Neural progenitor cell (in vitro differentiated cells): ENCODE data around the gene SFMBT2. TPM values are rescaled to one million over a fixed set of nuclear protein-coding genes. Genes with fewer than 3 reads are reported as not detected.

Source experiments
- DNase-seq: peaks from one replicate; pipeline ENCODE4 v3.0.0-alpha.2; 2016; ENCODE audit warnings: low spot score
- H2AFZ ChIP-seq: fragments of 200-600 bp; sonication (generic); replicated peaks from 2 replicates; pipeline ENCODE4 v1.6.1; 2016; ENCODE audit warnings: antibody characterized with exemption
- H3F3A ChIP-seq: fragments of 200-600 bp; sonication (generic); 2 replicates; pipeline ENCODE4 v1.6.1; 2016; ENCODE audit warnings: antibody characterized with exemption, low read depth
- H3K27ac ChIP-seq: fragments of 200-600 bp; sonication (generic); 2 replicates; pipeline ENCODE4 v1.5.1; 2016; ENCODE audit warnings: mild to moderate bottlenecking
- H3K27me3 ChIP-seq: fragments of 200-600 bp; sonication (generic); 2 replicates; pipeline ENCODE4 v1.6.1; 2016; ENCODE audit warnings: mild to moderate bottlenecking, moderate library complexity
- H3K36me3 ChIP-seq: fragments of 200-600 bp; sonication (generic); 2 replicates; pipeline ENCODE4 v1.5.1; 2016
- H3K4me1 ChIP-seq: fragments of 200-600 bp; sonication (generic); 2 replicates; pipeline ENCODE4 v1.6.1; 2016; ENCODE audit warnings: mixed run types
- H3K4me2 ChIP-seq: fragments of 200-600 bp; sonication (generic); 2 replicates; pipeline ENCODE4 v1.6.1; 2016
- H3K4me3 ChIP-seq: fragments of 200-600 bp; sonication (generic); 2 replicates; pipeline ENCODE4 v1.5.1; 2016
- H3K79me2 ChIP-seq: fragments of 200-600 bp; sonication (generic); 2 replicates; pipeline ENCODE4 v1.6.1; 2016; ENCODE audit warnings: low read depth
- H3K9ac ChIP-seq: fragments of 200-600 bp; sonication (generic); 2 replicates; pipeline ENCODE4 v1.6.1; 2016
- H3K9me3 ChIP-seq: fragments of 200-600 bp; sonication (generic); 2 replicates; pipeline ENCODE4 v1.5.1; 2016; ENCODE audit warnings: low read depth
- H4K20me1 ChIP-seq: fragments of 200-600 bp; sonication (generic); 2 replicates; pipeline ENCODE4 v1.6.1; 2016; ENCODE audit warnings: low read depth
- H3K27ac Mint-ChIP-seq: 3 replicates; pipeline ENCODE4 v1.8.0; 2021; ENCODE audit warnings: mixed read lengths
- H3K27me3 Mint-ChIP-seq: 2 replicates; pipeline ENCODE4 v1.8.0; 2022; ENCODE audit warnings: low read depth, mild to moderate bottlenecking, inconsistent platforms, moderate library complexity, mixed read lengths; ENCODE audit not compliant: insufficient read depth
- H3K36me3 Mint-ChIP-seq: 3 replicates; pipeline ENCODE4 v1.8.0; 2021; ENCODE audit warnings: mixed read lengths
- H3K4me1 Mint-ChIP-seq: 3 replicates; pipeline ENCODE4 v1.8.0; 2021; ENCODE audit warnings: mixed read lengths
- H3K4me3 Mint-ChIP-seq: 3 replicates; pipeline ENCODE4 v1.8.0; 2021; ENCODE audit warnings: mild to moderate bottlenecking, moderate library complexity, mixed read lengths
- H3K9me3 Mint-ChIP-seq: 3 replicates; pipeline ENCODE4 v1.8.0; 2020; ENCODE audit warnings: mixed read lengths
- EZH2 ChIP-seq: fragments of 200-600 bp; sonication (generic); IDR thresholded peaks from 2 replicates; pipeline ENCODE4 v1.6.1; 2017; ENCODE audit warnings: antibody characterized with exemption, mild to moderate bottlenecking, moderate library complexity
- EZH2phosphoT487 ChIP-seq: fragments of 200-600 bp; sonication (generic); IDR thresholded peaks from 2 replicates; pipeline ENCODE4 v1.6.1; 2017; ENCODE audit warnings: antibody characterized with exemption
- total RNA-seq: library from RNA; depleted of rRNA; stranded (reverse); fragments of >200 nt; gene quantifications from 2 replicates; pipeline ENCODE4 v1.2.3, GENCODE V29; 2015; ENCODE audit warnings: low replicate concordance
- TF ChIP-seq, protein P1 (sequence below): fragments of 200-600 bp; sonication (generic); IDR thresholded peaks from 2 replicates; pipeline ENCODE4 v1.5.1; 2017; ENCODE audit warnings: antibody characterized with exemption, mild to moderate bottlenecking

The SFMBT2 gene
- total RNA-seq, 1 donor from 2014 or later: 1.8 TPM

DNA sequence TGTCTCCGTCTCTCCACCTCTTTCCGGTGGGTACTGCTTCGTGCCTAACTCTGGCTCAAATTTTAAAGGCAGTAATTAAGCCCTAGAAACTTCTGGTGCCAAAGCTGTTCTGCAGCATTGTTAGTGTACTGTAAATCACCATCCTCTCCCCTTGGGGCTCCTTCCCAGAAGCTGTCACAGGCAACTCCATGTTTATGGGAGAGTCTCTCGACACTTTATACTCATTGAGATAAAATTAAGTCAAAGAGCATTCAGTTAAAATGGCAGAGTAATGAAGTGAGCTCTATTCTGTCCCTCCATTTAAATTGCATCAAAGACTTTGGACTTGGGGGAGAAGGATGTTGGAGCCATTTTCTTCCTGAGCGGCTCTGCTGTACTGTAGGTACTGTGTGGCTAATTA lies 274.8 kb downstream of the SFMBT2 start:
- Histone ChIP-seq H3K9ac (no peak overlapping the region), H3K9me3 (no peaks in the 10 kb centered on the region), H4K20me1 (no peaks in the 10 kb centered on the region), H3K4me1 (no peaks in the 10 kb centered on the region), H3F3A (no peaks in the 10 kb centered on the region), H3K27ac (no peak overlapping the region), H2AFZ (no peak overlapping the region), H3K79me2 (no peaks in the 10 kb centered on the region), H3K36me3 (no peaks in the 10 kb centered on the region), H3K27me3 (no peaks in the 10 kb centered on the region), H3K4me3 (no peak overlapping the region), H3K4me2 (no peak overlapping the region)
- TF ChIP-seq EZH2phosphoT487: no peak
- TF ChIP-seq, protein P1, sequence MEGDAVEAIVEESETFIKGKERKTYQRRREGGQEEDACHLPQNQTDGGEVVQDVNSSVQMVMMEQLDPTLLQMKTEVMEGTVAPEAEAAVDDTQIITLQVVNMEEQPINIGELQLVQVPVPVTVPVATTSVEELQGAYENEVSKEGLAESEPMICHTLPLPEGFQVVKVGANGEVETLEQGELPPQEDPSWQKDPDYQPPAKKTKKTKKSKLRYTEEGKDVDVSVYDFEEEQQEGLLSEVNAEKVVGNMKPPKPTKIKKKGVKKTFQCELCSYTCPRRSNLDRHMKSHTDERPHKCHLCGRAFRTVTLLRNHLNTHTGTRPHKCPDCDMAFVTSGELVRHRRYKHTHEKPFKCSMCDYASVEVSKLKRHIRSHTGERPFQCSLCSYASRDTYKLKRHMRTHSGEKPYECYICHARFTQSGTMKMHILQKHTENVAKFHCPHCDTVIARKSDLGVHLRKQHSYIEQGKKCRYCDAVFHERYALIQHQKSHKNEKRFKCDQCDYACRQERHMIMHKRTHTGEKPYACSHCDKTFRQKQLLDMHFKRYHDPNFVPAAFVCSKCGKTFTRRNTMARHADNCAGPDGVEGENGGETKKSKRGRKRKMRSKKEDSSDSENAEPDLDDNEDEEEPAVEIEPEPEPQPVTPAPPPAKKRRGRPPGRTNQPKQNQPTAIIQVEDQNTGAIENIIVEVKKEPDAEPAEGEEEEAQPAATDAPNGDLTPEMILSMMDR: no peak
- TF ChIP-seq EZH2: no peak
- H3K27me3 Mint-ChIP-seq: peaks cover 7% of the 10 kb centered on the region
- no peaks in the 10 kb centered on the region for H3K36me3 Mint-ChIP-seq
- H3K9me3 Mint-ChIP-seq: peaks cover 4% of the 10 kb centered on the region
- DNase-seq: no peak
- H3K27ac Mint-ChIP-seq: no peak overlapping the region
- peaks cover 12% of the 10 kb centered on the region for H3K4me1 Mint-ChIP-seq
- H3K4me3 Mint-ChIP-seq: no peak overlapping the region

DNA sequence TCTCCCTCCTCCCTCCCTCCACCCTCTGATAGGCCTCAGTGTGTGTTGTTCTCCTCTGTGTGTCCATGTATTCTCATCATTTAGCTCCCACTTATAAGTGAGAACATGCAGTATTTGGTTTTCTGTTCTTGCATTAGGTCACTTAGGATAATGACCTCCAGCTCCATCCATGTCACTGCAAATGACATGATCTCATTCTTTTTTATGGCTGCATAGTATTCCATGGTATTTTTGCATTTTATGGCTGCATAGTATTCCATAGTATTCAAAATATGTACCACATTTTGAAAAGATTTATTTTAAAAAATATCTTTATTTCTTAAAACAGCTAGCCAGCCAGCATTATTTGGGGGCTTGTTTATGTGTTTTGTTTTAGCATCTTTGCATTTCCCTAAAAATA lies 275.6 kb downstream of the SFMBT2 start:
- no peak overlapping the region for H3K27ac ChIP-seq
- H3K4me3 Mint-ChIP-seq: no peak overlapping the region
- H4K20me1 ChIP-seq: no peaks in the 10 kb centered on the region

DNA sequence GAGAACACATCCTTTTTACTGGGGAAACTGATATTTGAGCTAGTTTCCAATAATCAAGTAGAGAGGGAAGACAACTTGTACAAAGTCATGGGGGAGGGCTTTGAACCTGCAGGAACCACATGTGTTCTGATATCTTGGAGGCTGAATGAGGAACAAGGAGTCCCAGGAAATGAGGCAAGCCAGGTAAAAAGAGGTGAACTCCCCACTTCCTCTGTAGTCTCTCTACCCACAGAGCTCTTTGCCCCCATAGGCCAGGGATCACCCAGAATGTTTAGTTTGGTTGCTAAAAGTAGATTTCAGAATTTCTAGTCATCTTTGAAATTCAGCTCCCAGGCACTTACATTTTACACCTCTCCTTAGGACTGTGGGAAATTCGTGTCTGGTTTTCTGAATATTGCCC lies 276.4 kb downstream of the SFMBT2 start:
- TF ChIP-seq EZH2phosphoT487 (no peak), EZH2 (no peak)
- Histone ChIP-seq H3K4me3 (no peak overlapping the region), H2AFZ (no peak overlapping the region), H3K79me2 (no peaks in the 10 kb centered on the region), H4K20me1 (no peaks in the 10 kb centered on the region), H3K4me2 (no peak overlapping the region), H3K27me3 (no peaks in the 10 kb centered on the region), H3K36me3 (no peaks in the 10 kb centered on the region), H3F3A (no peaks in the 10 kb centered on the region), H3K4me1 (no peaks in the 10 kb centered on the region), H3K9ac (no peak overlapping the region), H3K27ac (no peak overlapping the region), H3K9me3 (no peaks in the 10 kb centered on the region)
- no peak for DNase-seq
- Mint-ChIP-seq H3K36me3 (no peaks in the 10 kb centered on the region), H3K27me3 (peaks cover 7% of the 10 kb centered on the region), H3K27ac (no peak overlapping the region), H3K4me1 (peaks cover 12% of the 10 kb centered on the region), H3K4me3 (no peak overlapping the region), H3K9me3 (peaks cover 4% of the 10 kb centered on the region)

More for the DNA sequence above, 275.6 kb downstream of the SFMBT2 start:
- Histone ChIP-seq H3K9me3 (no peaks in the 10 kb centered on the region), H3K4me2 (no peak overlapping the region), H2AFZ (no peak overlapping the region), H3F3A (no peaks in the 10 kb centered on the region), H3K9ac (no peak overlapping the region), H3K4me3 (no peak overlapping the region), H3K4me1 (no peaks in the 10 kb centered on the region), H3K79me2 (no peaks in the 10 kb centered on the region), H3K36me3 (no peaks in the 10 kb centered on the region), H3K27me3 (no peaks in the 10 kb centered on the region)
- H3K9me3 Mint-ChIP-seq: peaks cover 4% of the 10 kb centered on the region
- H3K36me3 Mint-ChIP-seq: no peaks in the 10 kb centered on the region
- TF ChIP-seq EZH2phosphoT487 (no peak), EZH2 (no peak)
- TF ChIP-seq, protein P1: no peak
- no peak overlapping the region for H3K27ac Mint-ChIP-seq
- H3K27me3 Mint-ChIP-seq: peaks cover 7% of the 10 kb centered on the region
- H3K4me1 Mint-ChIP-seq: peaks cover 12% of the 10 kb centered on the region
- DNase-seq: no peak

- TF ChIP-seq, protein P1: no peak
- TF ChIP-seq EZH2phosphoT487: no peak
- TF ChIP-seq EZH2: no peak
- no peak for DNase-seq
- no peaks in the 10 kb centered on the region for H3K79me2 ChIP-seq
- H3K4me3 ChIP-seq: no peak overlapping the region
- H3K9me3 ChIP-seq: no peaks in the 10 kb centered on the region
- H3K27ac Mint-ChIP-seq: no peak overlapping the region
- H3K9me3 Mint-ChIP-seq: peaks cover 6% of the 10 kb centered on the region
- no peak overlapping the region for H3K4me3 Mint-ChIP-seq
- no peak overlapping the region for H3K9ac ChIP-seq
- peaks cover 7% of the 10 kb centered on the region for H3K27me3 Mint-ChIP-seq
- no peak overlapping the region for H2AFZ ChIP-seq
- H3K27ac ChIP-seq: no peak overlapping the region
- no peaks in the 10 kb centered on the region for H3K27me3 ChIP-seq
- no peak overlapping the region for H3K4me2 ChIP-seq
- no peaks in the 10 kb centered on the region for H3F3A ChIP-seq
- no peaks in the 10 kb centered on the region for H3K36me3 ChIP-seq
- no peaks in the 10 kb centered on the region for H3K4me1 ChIP-seq
- H4K20me1 ChIP-seq: no peaks in the 10 kb centered on the region
- peaks cover 12% of the 10 kb centered on the region for H3K4me1 Mint-ChIP-seq
- H3K36me3 Mint-ChIP-seq: no peaks in the 10 kb centered on the region
Measured at GRCh38 chr10:7133958-7134357, 276.9 kb downstream of the SFMBT2 start.
